DMS153 treated with DMSO at 0.1 percent for 48 hours (cell line): Measurements from ENCODE around the gene PCBD2.
"Not testable (repeated sequence)": the region's sequence is repeated elsewhere in the genome, so short reads cannot be mapped to it uniquely, and the experiment has no call there.

Experiments used
- DNase-seq: peaks from one replicate; lab custom pipeline; 2025; ENCODE audit not compliant: unreplicated experiment; lab: John Stamatoyannopoulos, UW

PCBD2 gene

GRCh38 chr5:134905246-134905996 is 490 bp downstream of the PCBD2 start:
- peak; percentile 2 for DNase-seq

GRCh38 chr5:134906811-134907210 is 1.9 kb downstream of the PCBD2 start:
- DNase-seq = no peak

- DNase-seq = not testable (repeated sequence)
Measured at GRCh38 chr5:134910752-134911151, 5.8 kb downstream of the PCBD2 start.

DNA sequence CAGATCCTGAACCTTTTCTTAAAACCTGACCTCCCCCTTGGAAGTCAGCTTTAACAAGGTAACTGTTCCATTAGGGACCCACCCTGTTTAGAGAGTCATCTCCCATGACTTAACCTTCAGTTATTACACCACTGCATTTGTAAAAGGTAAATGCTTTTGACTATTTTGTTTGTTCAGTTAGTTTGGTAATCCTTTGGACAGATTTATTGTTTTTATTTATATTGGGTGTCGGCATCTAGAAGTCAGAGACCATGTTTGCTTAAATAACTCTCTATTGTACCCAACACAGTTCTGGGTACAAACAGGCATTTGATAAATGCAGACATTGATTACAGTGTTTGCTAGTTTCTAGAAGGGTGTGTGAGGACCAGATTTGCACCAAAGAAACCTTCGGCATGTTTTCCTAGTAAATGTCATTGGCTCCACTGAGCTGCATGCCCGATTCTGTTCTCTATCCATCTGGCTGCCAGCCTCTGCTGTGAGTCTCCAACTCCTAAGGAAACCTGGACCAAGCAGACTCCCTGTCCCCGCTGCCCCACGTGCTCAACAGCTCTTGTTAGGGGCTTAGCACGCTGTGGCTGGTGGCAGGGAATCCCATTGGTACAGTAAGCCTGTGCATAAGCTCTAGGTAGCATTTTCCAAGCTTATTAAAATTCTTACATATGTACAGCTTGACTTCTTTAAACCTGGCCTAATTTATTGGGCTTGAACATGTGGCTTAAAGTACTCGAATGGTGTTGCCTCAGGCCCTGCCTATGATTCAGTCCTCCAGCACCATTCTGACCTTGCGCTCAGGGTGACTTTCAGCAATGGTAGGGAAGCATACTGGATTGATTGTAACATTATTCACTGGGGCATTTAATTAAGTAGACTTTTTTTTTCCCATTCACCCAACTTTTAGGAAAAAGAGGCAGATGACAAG is 6.6 kb downstream of the PCBD2 start:
- no peak for DNase-seq

- no peak for DNase-seq
Measured at GRCh38 chr5:134913254-134913653, 8.3 kb downstream of the PCBD2 start.

DNA sequence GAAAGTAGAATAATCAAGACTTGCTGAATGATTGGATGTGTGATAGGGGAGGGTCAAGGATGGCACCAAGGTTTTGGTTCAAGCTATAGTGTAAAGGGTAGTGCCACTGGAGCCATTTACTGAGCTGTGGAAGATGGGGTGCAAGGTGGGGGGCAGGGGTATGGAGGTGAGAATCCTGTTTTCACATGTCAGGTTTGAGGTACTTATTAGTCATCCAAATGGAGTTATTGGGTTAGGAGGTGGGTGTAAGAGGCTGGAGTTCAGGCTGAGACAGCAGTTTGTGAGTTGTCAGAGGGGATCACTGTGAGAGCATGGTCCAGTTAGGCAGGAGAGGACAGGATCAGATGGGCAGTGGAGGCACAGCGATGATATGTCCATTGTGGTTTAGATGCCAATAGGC is 8.9 kb downstream of the PCBD2 start:
- DNase-seq = no peak

DNA sequence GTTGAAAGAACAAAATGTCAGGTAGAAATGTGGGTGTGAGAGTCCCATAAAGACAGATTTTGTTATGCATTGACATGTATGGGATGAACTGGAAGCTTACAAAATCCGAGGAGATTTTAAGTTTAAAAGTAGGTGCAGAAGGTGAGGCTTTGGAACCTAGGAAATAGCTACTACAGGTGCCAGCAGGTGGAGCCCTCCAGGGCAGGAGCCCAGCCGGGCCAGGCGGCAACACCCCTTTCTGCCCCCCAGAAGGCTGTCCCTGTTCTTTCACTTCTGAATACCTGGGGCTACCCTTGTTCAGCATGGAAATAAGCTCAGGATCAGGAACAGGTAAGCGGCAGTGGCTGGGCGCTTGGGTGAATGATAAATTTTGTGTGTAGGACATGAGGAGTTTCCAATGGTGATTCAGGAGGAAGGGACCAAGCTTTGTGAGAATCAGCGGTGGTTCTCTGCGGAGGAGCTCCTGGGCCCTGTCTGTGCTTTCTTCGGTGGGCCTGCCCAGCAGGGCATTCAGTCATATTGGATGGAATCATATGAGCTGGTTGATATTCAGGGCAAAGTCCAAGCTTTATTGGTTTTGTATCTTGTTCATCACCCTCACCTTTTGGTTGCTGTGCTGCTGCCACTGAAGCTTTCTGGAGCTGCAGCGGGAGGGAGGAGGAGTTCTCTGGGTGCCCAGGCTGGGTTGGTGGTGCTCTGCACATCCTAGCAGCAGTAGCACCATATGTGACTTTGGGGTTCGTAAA is 12.3 kb downstream of the PCBD2 start:
- DNase-seq = no peak

GRCh38 chr5:134918861-134919260 is 13.9 kb downstream of the PCBD2 start:
- no peak for DNase-seq

GRCh38 chr5:134920848-134921575 is 16.1 kb downstream of the PCBD2 start:
- no peak for DNase-seq

GRCh38 chr5:134932508-134932907 is 27.6 kb downstream of the PCBD2 start:
- no peak for DNase-seq

DNA sequence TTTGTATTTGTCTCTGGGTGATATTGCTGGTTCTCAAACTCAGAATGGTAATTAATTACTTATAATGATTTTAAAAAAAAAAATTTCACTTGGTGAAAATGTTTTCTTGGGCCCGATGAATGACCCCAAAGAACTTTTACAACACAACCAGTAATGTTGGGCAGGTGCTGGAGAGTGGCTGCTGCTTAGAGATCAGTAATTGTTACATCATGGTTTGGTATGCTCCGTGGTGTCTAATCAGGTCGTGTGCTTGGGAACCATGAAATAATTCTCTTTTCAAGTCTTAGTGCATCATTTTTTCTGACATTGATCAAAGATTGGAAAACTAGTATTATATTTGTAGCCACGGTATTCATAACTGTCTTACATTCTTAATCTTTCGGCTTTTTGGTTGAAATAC is 29.3 kb downstream of the PCBD2 start:
- DNase-seq = no peak

GRCh38 chr5:134935711-134936602 is 31.0 kb downstream of the PCBD2 start:
- DNase-seq = no peak

DNA sequence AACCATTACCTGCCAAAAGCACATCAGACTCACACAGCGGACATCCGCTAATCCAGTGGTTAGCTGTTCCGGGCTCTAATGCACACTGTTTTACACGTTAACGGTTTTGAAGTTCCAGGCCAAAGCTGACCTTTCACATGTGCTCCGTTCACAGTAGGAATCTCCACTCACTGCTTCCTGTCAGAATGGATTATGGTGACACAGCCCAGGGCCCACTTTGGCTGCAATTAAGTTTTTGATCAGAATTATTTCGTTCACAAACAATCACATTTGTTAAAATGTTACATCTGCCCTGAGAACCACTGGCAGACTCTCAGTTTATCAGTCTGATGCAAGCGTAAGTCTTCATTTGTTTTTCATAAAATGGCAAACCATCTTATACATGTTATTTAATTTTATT is 32.6 kb downstream of the PCBD2 start:
- no peak for DNase-seq

- no peak for DNase-seq
Measured at GRCh38 chr5:134938030-134938429, 33.1 kb downstream of the PCBD2 start.

DNA sequence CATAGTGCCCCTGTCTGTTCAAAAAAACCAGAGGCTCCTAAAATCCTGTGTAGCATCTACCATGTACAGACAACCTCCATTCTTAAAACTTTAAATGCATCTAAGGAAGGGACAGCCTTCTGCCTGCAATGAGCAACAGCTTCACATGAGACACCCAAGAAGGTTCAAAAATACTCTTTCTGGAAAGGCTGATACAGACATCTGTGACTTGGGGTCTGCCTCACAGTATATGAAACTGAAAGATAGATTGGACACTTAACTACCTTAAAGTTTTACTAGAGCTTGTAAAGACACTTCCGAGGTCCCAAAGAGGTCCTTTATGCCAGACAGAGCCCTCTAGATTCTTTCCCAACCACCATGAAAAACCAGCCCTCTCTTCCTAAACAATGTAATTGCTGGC is 34.6 kb downstream of the PCBD2 start:
- DNase-seq = no peak

GRCh38 chr5:134943547-134943946 is 38.6 kb downstream of the PCBD2 start:
- DNase-seq = no peak

- no peak for DNase-seq
Measured at GRCh38 chr5:134944630-134945029, 39.7 kb downstream of the PCBD2 start.

DNA sequence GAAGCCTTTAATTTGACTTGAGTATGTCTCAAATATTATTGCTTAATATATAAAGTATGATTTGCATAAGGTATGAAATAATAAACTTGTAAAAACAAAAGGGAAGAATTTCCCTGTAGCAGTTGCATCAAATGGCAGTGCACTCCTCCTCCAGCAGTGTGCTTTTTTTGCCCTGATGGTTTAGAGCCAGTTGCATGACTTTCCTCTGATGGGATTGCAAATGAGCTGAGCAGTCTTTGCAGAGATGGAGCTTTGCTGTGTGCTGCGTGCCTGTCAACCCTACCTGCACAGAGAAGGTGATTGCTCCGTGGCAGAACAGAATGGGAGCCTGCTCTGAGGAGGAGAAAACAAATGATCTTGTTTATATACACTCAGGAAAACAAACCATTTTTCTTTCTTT is 40.1 kb downstream of the PCBD2 start:
- no peak for DNase-seq

DNA sequence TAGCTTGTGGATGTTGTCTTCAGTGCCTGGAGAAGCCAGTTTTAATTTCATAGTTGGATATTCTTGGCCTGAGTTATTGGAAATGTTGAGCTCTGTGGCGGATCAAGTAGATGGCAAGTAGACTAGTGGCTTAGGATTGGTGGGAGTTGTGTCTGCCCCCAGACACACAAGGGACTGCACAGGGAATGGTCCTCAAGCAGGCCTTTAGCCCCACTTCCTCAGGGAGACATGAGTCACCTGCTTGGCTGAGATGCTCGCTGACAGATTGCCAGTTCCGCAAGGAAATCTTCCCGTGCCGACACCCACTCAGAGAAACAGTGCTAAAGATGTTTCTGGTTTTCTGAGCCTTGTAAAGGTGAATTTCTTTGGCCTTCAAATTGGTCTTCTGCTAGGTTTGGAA is 44.0 kb downstream of the PCBD2 start:
- no peak for DNase-seq

DNA sequence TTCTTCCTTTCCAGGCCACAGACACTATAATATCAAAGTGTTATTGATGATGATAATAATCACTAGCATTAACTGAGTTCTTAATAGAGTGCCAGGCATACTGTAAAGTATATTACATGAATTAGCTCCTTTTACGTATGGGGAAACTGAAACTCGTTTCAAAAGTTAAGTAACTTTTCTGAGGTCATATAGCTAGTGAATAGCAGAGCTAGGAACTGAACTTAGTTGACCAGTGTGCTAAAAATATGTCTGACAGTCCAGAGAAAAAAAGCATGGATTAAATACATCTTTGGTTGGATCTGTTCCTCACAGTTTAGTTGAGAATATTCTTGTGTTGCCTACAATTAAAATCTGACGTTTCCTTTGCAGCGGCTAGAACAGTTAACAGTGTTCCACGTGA is 44.4 kb downstream of the PCBD2 start:
- DNase-seq = no peak
